GM19025 (cell line): ENCODE measurements around the gene ACSM6.

Experiments
- ATAC-seq: cut with Tn5 transposase; IDR thresholded peaks from one replicate; pipeline ENCODE4 v1.9.1; 2021; ENCODE audit warnings: mild to moderate bottlenecking, low read depth, moderate library complexity; ENCODE audit not compliant: unreplicated experiment

ACSM6 gene

GRCh38 chr10:95244152-95244551 lies 50.1 kb downstream of the ACSM6 start:
- no peak for ATAC-seq

GRCh38 chr10:95245425-95246055 lies 51.5 kb downstream of the ACSM6 start:
- ATAC-seq = peak; percentile 91

- no peak for ATAC-seq
Measured at GRCh38 chr10:95246582-95247051, 52.6 kb downstream of the ACSM6 start.

GRCh38 chr10:95247200-95247880 lies 53.3 kb downstream of the ACSM6 start:
- no peak for ATAC-seq

GRCh38 chr10:95247881-95248583 lies 54.0 kb downstream of the ACSM6 start:
- no peak for ATAC-seq

- no peak for ATAC-seq
Measured at GRCh38 chr10:95248989-95249388, 55.0 kb downstream of the ACSM6 start.

- no peak for ATAC-seq
Measured at GRCh38 chr10:95249467-95249866, 55.4 kb downstream of the ACSM6 start.

- no peak for ATAC-seq
Measured at GRCh38 chr10:95250856-95251255, 56.8 kb downstream of the ACSM6 start.

- ATAC-seq = no peak
Measured at GRCh38 chr10:95253007-95253406, 59.0 kb downstream of the ACSM6 start.

- ATAC-seq = no peak
Measured at GRCh38 chr10:95253686-95254085, 59.6 kb downstream of the ACSM6 start.

- ATAC-seq = no peak
Measured at GRCh38 chr10:95254629-95255028, 60.6 kb downstream of the ACSM6 start.

GRCh38 chr10:95256268-95256667 lies 62.2 kb downstream of the ACSM6 start:
- no peak for ATAC-seq

- no peak for ATAC-seq
Measured at GRCh38 chr10:95257849-95258248, 63.8 kb downstream of the ACSM6 start.

- no peak for ATAC-seq
Measured at GRCh38 chr10:95260397-95260881, 66.4 kb downstream of the ACSM6 start.

- no peak for ATAC-seq
Measured at GRCh38 chr10:95260909-95261552, 67.0 kb downstream of the ACSM6 start.

GRCh38 chr10:95261926-95262325 lies 67.9 kb downstream of the ACSM6 start:
- ATAC-seq = no peak

GRCh38 chr10:95262763-95263518 lies 68.9 kb downstream of the ACSM6 start:
- ATAC-seq = no peak

GRCh38 chr10:95263864-95264226 lies 69.8 kb downstream of the ACSM6 start:
- no peak for ATAC-seq

GRCh38 chr10:95264227-95265051 lies 70.4 kb downstream of the ACSM6 start:
- no peak for ATAC-seq
